ENCODE measurements around the gene ECEL1. TPM values are rescaled to one million over a fixed set of nuclear protein-coding genes. Genes with fewer than 3 reads are reported as not detected.

The ECEL1 gene
- total and polyA plus RNA-seq, 2 donors (not counting 1 experiment from before 2014, with no cell fraction given), result 0.47 TPM; not detected in 1

GRCh38 chr2:232526372-232526941 is 38.8 kb upstream of the ECEL1 start:
- no peaks in the 10 kb centered on the region for H3K79me2 ChIP-seq (ENCODE audit: control insufficient read depth, insufficient read depth, low read length)
- no peaks in the 10 kb centered on the region for H4K20me1 ChIP-seq (ENCODE audit: control insufficient read depth, insufficient read depth, low read length, poor library complexity, severe bottlenecking)
- ChIA-PET POLR2A (no interaction called here), CTCF (interaction anchor here (0.6 kb wide), 1 partner anchor 648 kb away, joined by 5 read pairs; no protein-coding TSS in a partner anchor)
- H3K9ac ChIP-seq (ENCODE audit: low read length), result no peak overlapping the region
- no peak overlapping the region for H3K4me3 Mint-ChIP-seq
- DNase-seq (no peak), ATAC-seq (ENCODE audit: low read depth) (no peak)
- H3K4me2 ChIP-seq (replicated peaks; ENCODE audit: low read depth, low read length, poor library complexity, severe bottlenecking), result no peak overlapping the region
- no peak overlapping the region for H3K4me3 ChIP-seq (ENCODE audit: control extremely low read depth in 1 of 5, extremely low read depth in 1 of 5, insufficient read depth in 1 of 5, low read depth in 2 of 5, low read length in 4 of 5)
- H2AFZ ChIP-seq (ENCODE audit: insufficient read depth, low read depth, low read length, poor library complexity, severe bottlenecking), result no peak overlapping the region
- H3K36me3 ChIP-seq (replicated peaks in 1 of 2; ENCODE audit: control extremely low read depth in 1 of 2, control insufficient read depth in 1 of 2, extremely low read depth in 1 of 2, insufficient read depth in 2 of 2, low read length in 1 of 2), result no peaks in the 10 kb centered on the region
- no peak overlapping the region for H3K27ac Mint-ChIP-seq
- peaks cover 41% of the 10 kb centered on the region for H3K27me3 Mint-ChIP-seq
- WGBS (ENCODE audit: insufficient coverage), result 81% methylated on average over 8 of the region's 13 CpGs
- TF ChIP-seq CTCF (IDR thresholded peaks at IDR 0.05) (no peak), EZH2 (IDR thresholded peaks at IDR 0.05; ENCODE audit: borderline replicate concordance, insufficient read depth, low read depth, low read length, poor library complexity, severe bottlenecking) (no peak)
- H3K27ac ChIP-seq (ENCODE audit: low read length in 2 of 2), result no peak overlapping the region
- peaks cover 16% of the 10 kb centered on the region for H3K4me1 Mint-ChIP-seq
- no peaks in the 10 kb centered on the region for H3K9me3 Mint-ChIP-seq (ENCODE audit: insufficient read depth)
- H3K27me3 ChIP-seq (replicated peaks in 1 of 4; ENCODE audit: control extremely low read depth in 1 of 4, control insufficient read depth in 3 of 4, insufficient read depth in 4 of 4, low read length in 3 of 4), result peaks cover 0 to 40% (median 19%) of the 10 kb centered on the region in 4 experiments
- H3K9me3 ChIP-seq (ENCODE audit: control extremely low read depth in 1 of 3, control insufficient read depth in 2 of 3, insufficient read depth in 1 of 3, low read length in 2 of 3), result peaks cover 0 to 13% (median 0%) of the 10 kb centered on the region in 3 donors
- H3K4me1 ChIP-seq (ENCODE audit: control insufficient read depth in 2 of 2, insufficient read depth in 2 of 2, low read length in 2 of 2), result peaks cover 28 to 30% of the 10 kb centered on the region in 2 donors
- intact Hi-C loops (cut with micrococcal nuclease), result no loop called here

- ATAC-seq (ENCODE audit: low read depth), result no peak
- peaks cover 0 to 16% (median 0%) of the 10 kb centered on the region in 3 donors for H3K9me3 ChIP-seq (ENCODE audit: control extremely low read depth in 1 of 3, control insufficient read depth in 2 of 3, insufficient read depth in 1 of 3, low read length in 2 of 3)
- no peak within 1 kb of the TSS for H3K4me3 Mint-ChIP-seq
- peaks cover 17% of the 10 kb centered on the region for H3K4me1 Mint-ChIP-seq
- no peaks in the 10 kb centered on the region for H3K36me3 ChIP-seq (replicated peaks in 1 of 2; ENCODE audit: control extremely low read depth in 1 of 2, control insufficient read depth in 1 of 2, extremely low read depth in 1 of 2, insufficient read depth in 2 of 2, low read length in 1 of 2)
- no peaks in the 10 kb centered on the region for H3K9me3 Mint-ChIP-seq (ENCODE audit: insufficient read depth)
- POLR2A ChIA-PET, result no interaction called here
- intact Hi-C loops (cut with micrococcal nuclease), result no loop called here
- no peaks in the 10 kb centered on the region for H3K79me2 ChIP-seq (ENCODE audit: control insufficient read depth, insufficient read depth, low read length)
- TF ChIP-seq EZH2 (IDR thresholded peaks at IDR 0.05; ENCODE audit: borderline replicate concordance, insufficient read depth, low read depth, low read length, poor library complexity, severe bottlenecking) (no peak), CTCF (IDR thresholded peaks at IDR 0.05) (no peak)
- no peak within 1 kb of the TSS for H3K4me3 ChIP-seq (ENCODE audit: control extremely low read depth in 1 of 5, extremely low read depth in 1 of 5, insufficient read depth in 1 of 5, low read depth in 2 of 5, low read length in 4 of 5)
- no peak within 1 kb of the TSS for H3K9ac ChIP-seq (ENCODE audit: low read length)
- H4K20me1 ChIP-seq (ENCODE audit: control insufficient read depth, insufficient read depth, low read length, poor library complexity, severe bottlenecking), result no peaks in the 10 kb centered on the region
- CTCF ChIA-PET, result interaction anchor here (0.6 kb wide), 1 partner anchor 647 kb away, joined by 5 read pairs; no protein-coding TSS in a partner anchor
- DNase-seq, result no peak
- peaks cover 0 to 45% (median 22%) of the 10 kb centered on the region in 4 experiments for H3K27me3 ChIP-seq (replicated peaks in 1 of 4; ENCODE audit: control extremely low read depth in 1 of 4, control insufficient read depth in 3 of 4, insufficient read depth in 4 of 4, low read length in 3 of 4)
- no peak within 1 kb of the TSS for H2AFZ ChIP-seq (ENCODE audit: insufficient read depth, low read depth, low read length, poor library complexity, severe bottlenecking)
- peaks cover 30 to 32% of the 10 kb centered on the region in 2 donors for H3K4me1 ChIP-seq (ENCODE audit: control insufficient read depth in 2 of 2, insufficient read depth in 2 of 2, low read length in 2 of 2)
- no peak within 1 kb of the TSS for H3K27ac ChIP-seq (ENCODE audit: low read length in 2 of 2)
- no peak within 1 kb of the TSS for H3K27ac Mint-ChIP-seq
- H3K4me2 ChIP-seq (replicated peaks; ENCODE audit: low read depth, low read length, poor library complexity, severe bottlenecking), result no peak within 1 kb of the TSS
- WGBS (ENCODE audit: insufficient coverage), result 38% methylated on average over 8 of the region's 18 CpGs
- H3K27me3 Mint-ChIP-seq, result peaks cover 43% of the 10 kb centered on the region
Observed at GRCh38 chr2:232525791-232526371, 38.2 kb upstream of the ECEL1 start, which contains the start of gene CHRND. Gene CHRND, plus strand, starts transcription at chr2:232526160. Its CDS starts 56 bp downstream, at chr2:232526216.

Measured in B cell (primary cell).